PFSK-1 (cell line): ENCODE data around the gene CEP72.

Source experiments
- FOXP2 ChIP-seq: optimal IDR thresholded peaks from 2 replicates; pipeline ENCODE3; 2011; ENCODE audit warnings: borderline replicate concordance, control low read depth, inconsistent platforms; ENCODE audit not compliant: insufficient read depth; ENCODE audit errors: extremely low read length, extremely low read depth
- POLR2AphosphoS5 ChIP-seq: IDR thresholded peaks from 2 replicates; pipeline ENCODE4 v1.6.1; 2012; ENCODE audit warnings: low read depth, mild to moderate bottlenecking, control low read depth, low read length, moderate library complexity
- SIN3A ChIP-seq: IDR thresholded peaks from 2 replicates; pipeline ENCODE4 v1.6.1; 2012; ENCODE audit warnings: mild to moderate bottlenecking, low read length, moderate library complexity, borderline replicate concordance; ENCODE audit not compliant: insufficient read depth
- TAF1 ChIP-seq: IDR thresholded peaks from 2 replicates; pipeline ENCODE4 v1.6.1; 2012; ENCODE audit warnings: low read length, control low read depth, borderline replicate concordance; ENCODE audit not compliant: insufficient read depth
- TF ChIP-seq, protein P1 (sequence below), 2 experiments: IDR thresholded peaks; 2 replicates each; pipeline versions ENCODE4 v1.6.1 to v1.8.0; 2011 to 2012; ENCODE audit warnings: low read depth in 2 of 2, low read length in 2 of 2, control low read depth in 1 of 2, inconsistent platforms in 1 of 2, mild to moderate bottlenecking in 1 of 2, moderate library complexity in 1 of 2; ENCODE audit not compliant: insufficient read depth in 1 of 2

Gene CEP72

DNA sequence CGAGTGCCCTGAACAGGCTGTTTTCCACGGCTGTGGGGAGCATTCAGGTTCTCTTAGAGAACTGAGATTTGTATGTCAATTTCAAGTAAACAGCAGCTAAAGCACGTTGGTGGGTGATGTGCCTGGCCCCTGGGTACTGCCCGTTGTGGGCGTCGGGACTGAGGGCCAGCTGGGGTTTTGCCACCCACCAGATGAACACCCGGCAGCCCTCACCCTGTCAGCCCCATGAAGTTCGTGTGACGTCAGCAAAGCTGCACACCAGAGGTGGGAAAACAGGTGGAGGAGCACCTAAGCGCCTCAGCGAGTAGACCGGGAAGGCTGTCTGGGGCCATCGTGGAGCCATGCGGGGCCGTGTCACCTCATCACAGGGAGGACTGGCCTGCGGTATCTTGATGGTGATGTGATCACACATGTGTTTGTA lies 9.2 kb downstream of the CEP72 start:
- TF ChIP-seq TAF1 (no peak), FOXP2 (no peak), SIN3A (no peak), POLR2AphosphoS5 (no peak)
- TF ChIP-seq, protein P1, sequence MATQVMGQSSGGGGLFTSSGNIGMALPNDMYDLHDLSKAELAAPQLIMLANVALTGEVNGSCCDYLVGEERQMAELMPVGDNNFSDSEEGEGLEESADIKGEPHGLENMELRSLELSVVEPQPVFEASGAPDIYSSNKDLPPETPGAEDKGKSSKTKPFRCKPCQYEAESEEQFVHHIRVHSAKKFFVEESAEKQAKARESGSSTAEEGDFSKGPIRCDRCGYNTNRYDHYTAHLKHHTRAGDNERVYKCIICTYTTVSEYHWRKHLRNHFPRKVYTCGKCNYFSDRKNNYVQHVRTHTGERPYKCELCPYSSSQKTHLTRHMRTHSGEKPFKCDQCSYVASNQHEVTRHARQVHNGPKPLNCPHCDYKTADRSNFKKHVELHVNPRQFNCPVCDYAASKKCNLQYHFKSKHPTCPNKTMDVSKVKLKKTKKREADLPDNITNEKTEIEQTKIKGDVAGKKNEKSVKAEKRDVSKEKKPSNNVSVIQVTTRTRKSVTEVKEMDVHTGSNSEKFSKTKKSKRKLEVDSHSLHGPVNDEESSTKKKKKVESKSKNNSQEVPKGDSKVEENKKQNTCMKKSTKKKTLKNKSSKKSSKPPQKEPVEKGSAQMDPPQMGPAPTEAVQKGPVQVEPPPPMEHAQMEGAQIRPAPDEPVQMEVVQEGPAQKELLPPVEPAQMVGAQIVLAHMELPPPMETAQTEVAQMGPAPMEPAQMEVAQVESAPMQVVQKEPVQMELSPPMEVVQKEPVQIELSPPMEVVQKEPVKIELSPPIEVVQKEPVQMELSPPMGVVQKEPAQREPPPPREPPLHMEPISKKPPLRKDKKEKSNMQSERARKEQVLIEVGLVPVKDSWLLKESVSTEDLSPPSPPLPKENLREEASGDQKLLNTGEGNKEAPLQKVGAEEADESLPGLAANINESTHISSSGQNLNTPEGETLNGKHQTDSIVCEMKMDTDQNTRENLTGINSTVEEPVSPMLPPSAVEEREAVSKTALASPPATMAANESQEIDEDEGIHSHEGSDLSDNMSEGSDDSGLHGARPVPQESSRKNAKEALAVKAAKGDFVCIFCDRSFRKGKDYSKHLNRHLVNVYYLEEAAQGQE (IDR thresholded peaks at IDR 0.05; ENCODE audit: insufficient read depth in 1 of 2, low read depth in 2 of 2, low read length in 2 of 2) = no peak

DNA sequence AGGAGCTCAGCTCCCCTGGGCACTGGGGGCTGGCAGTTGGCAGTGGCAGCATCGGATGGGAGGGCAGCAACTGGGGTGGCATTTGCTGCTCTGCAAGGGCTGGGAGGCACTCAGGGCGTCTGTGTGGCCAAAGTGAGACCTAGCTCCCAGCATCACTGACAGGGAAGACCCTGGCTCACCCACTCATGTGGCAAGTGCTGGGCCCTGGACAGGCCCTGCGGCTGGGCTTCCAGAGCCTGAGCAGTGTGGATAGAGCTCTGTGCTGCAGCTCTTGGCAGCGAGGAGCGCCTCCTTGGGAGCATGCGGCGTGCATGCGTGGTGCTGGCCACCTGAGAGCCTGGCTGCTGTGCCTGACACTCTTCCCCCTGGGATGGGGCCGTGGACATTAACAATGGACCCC lies 10.2 kb downstream of the CEP72 start:
- TF ChIP-seq TAF1 = no peak
- TF ChIP-seq, protein P1 (IDR thresholded peaks at IDR 0.05; ENCODE audit: insufficient read depth in 1 of 2, low read depth in 2 of 2, low read length in 2 of 2) = no peak
- TF ChIP-seq SIN3A = no peak
- TF ChIP-seq POLR2AphosphoS5 = no peak
- TF ChIP-seq FOXP2 = no peak

DNA sequence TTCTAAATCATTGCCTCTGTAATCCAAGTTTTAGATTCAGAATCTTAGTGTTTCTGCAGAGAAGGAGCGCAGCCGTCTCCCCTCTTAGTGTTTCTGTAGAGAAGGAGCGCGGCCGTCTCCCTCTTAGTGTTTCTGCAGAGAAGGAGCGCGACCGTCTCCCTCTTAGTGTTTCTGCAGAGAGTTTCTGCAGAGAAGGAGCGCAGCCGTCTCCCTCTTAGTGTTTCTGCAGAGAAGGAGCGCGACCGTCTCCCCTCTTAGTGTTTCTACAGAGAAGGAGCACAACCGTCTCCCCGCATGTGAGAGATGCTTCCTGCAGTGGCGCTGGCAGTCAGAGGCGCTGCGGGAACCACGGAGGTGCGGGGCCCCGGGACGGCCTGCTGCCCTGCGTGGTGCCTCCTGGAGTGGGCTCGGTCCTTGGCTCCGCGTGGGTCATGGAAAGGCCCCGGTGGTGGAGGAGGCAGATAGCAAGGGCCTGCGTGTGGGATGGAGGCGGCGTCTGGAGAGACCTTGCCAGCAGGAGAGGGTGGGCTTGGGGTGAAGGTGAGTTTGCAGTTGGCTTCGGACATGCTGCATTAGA lies 10.9 kb downstream of the CEP72 start:
- no peak for TF ChIP-seq FOXP2
- TF ChIP-seq SIN3A = no peak
- TF ChIP-seq, protein P1 (IDR thresholded peaks at IDR 0.05; ENCODE audit: insufficient read depth in 1 of 2, low read depth in 2 of 2, low read length in 2 of 2) = no peak
- TF ChIP-seq POLR2AphosphoS5 = no peak
- TF ChIP-seq TAF1 = no peak

DNA sequence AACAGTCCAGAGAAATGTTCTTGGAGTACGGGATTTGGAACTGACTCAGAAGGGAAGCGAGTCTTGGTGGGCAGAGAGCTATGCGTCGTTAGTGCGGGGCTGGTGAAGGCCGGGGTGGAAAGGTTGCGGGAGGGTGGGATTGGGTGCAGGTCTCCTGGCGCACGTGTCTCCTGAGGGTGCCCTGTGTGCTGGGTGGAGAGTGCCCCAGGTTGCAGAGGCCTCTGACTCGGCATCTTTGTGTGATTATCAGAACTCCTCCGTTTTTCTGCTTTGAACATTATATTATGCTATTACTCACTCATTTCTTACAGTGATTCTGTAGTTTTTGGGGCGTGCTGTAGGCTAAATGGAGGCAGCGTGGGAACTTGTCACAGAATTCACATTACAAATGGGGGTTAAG lies 11.4 kb downstream of the CEP72 start:
- TF ChIP-seq, protein P1 (IDR thresholded peaks at IDR 0.05; ENCODE audit: insufficient read depth in 1 of 2, low read depth in 2 of 2, low read length in 2 of 2) = no peak
- TF ChIP-seq FOXP2 = no peak
- no peak for TF ChIP-seq TAF1
- no peak for TF ChIP-seq POLR2AphosphoS5
- TF ChIP-seq SIN3A = no peak
